GM12873 (cell line): ENCODE data around the gene SAMD15.

Source experiments
- TF ChIP-seq, protein P1 (sequence below): IDR thresholded peaks from 2 replicates; pipeline ENCODE4 v1.5.1; 2012; ENCODE audit warnings: low read depth, mild to moderate bottlenecking, moderate library complexity, low read length, control low read depth; ENCODE audit not compliant: insufficient read depth; ENCODE audit errors: missing control alignments

The SAMD15 gene

DNA sequence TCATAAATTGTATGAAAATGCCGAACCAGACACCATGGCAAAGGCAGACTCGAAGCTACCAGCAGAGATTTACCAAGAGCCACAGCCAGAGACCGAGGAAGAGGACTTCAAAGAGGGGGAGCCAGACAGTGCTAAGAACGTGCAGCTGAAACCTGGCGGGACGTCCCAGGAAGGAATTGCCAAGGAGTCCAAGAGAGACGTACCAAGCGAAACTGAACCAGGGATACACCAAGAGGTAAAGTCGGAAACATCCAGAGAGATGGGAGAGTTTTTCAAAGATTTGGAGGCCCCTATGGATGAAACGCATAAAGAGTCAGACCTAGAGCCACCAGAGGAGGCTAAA is 294 bp downstream of the SAMD15 start:
- TF ChIP-seq, protein P1, sequence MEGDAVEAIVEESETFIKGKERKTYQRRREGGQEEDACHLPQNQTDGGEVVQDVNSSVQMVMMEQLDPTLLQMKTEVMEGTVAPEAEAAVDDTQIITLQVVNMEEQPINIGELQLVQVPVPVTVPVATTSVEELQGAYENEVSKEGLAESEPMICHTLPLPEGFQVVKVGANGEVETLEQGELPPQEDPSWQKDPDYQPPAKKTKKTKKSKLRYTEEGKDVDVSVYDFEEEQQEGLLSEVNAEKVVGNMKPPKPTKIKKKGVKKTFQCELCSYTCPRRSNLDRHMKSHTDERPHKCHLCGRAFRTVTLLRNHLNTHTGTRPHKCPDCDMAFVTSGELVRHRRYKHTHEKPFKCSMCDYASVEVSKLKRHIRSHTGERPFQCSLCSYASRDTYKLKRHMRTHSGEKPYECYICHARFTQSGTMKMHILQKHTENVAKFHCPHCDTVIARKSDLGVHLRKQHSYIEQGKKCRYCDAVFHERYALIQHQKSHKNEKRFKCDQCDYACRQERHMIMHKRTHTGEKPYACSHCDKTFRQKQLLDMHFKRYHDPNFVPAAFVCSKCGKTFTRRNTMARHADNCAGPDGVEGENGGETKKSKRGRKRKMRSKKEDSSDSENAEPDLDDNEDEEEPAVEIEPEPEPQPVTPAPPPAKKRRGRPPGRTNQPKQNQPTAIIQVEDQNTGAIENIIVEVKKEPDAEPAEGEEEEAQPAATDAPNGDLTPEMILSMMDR: no peak

DNA sequence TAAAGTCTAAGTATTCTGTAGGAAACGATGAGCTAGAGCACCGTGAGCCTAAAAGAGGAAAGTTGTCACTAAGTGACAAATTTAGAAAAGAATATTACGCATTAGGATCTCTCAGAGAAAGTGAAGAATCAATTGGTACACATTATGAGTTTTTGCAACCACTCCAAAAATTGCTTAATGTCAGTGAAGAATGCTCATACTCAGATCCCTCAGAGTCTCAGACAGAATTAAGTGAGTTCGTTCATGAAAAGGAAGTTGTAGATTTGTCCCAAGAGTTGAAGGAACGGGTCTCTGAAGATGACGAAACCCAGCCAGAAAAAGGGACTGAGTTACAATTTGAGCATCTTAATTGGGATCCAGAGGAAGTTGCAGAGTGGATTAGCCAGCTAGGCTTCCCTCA is 1.5 kb downstream of the SAMD15 start:
- TF ChIP-seq, protein P1: no peak

DNA sequence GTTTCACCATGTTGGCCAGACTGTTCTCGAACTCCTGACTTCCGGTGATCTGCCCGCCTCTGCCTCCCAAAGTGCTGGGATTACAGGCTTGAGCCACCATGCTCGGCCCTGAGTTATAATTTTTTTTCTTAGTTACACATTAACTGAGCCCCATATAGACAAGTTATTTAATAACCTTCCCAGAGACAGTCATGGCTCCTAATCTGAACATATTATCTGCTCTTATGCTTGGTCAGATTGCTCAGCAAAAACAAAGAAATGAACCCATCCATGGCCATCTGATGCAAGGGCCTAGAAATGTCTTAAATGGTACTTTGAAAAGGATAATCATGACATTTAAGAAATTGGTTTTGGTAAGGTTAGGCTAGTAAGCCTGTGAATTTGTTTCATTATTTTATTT is 13.0 kb downstream of the SAMD15 start:
- TF ChIP-seq, protein P1: no peak

DNA sequence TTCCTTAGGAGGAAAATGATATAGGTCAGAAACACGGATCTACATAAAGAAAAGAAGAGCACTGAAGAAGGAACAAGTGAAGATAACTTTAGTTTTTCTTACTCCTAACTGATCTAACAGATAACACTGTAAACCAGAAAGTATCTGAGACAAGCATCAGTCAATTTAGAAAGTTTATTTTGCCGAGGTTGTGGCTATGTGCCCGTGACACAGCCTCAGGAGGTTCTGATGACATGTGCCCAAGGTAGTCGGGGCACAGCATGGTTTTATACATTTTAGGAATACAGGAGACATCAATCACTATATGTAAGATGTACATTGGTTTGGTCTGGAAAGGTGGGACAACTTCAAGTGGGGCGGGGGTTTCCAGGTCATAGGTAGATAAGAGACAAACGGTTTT is 23.0 kb downstream of the SAMD15 start:
- TF ChIP-seq, protein P1: no peak

DNA sequence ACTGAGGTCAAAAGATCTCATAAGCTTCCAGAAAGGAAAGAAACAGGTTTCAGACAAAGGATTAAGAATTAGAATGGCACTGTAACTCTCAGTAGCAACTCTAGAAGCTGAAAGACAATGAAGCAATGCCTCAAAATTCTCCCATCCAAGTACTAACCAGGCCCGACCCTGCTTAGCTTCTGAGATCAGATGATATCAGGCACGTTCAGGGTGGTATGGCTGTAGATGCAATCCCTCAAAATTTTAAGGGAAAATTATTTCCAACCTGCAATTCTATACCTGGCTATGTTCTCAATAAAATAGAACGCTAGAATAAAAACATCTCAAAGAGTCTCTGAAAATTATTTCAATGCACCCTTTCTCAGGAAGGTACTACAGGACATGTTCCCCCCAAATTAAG is 26.6 kb downstream of the SAMD15 start:
- TF ChIP-seq, protein P1: no peak

DNA sequence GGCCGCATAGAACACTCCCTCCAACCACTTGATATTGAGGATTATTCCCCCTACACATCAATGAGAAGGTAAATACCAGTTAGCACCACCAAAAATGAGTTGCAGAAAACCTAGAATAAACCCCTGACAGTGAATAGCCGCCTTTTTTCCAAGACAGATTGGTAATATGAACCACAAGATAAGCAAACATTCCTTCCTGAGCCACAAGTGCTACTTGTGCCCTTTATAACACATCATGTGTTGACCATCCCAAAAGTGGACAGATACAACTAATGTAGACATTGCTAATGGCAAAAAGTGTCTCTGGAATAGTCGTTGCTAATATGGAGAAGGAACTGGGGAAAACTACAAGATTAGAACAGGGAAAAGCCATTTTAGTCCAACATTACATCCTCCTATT is 28.9 kb downstream of the SAMD15 start:
- TF ChIP-seq, protein P1: no peak

DNA sequence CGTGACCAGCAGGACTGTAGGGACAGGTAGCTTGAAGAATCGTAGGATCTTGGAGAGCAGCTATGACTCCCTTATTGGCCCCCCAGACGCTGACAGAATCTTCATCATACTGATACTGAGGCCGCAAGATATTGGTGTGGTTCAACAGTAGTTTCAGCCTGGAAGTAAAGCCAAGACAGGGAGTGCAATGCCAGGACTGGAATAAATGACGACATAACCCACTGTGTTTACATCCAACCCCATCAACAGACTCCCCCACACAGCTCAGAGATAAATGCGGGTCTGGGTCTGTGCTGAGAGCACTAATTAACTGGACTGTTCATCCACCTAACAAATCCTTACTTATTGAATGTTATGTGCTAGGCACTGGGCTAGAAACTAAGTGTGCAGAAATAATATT is 29.5 kb downstream of the SAMD15 start:
- TF ChIP-seq, protein P1: no peak

DNA sequence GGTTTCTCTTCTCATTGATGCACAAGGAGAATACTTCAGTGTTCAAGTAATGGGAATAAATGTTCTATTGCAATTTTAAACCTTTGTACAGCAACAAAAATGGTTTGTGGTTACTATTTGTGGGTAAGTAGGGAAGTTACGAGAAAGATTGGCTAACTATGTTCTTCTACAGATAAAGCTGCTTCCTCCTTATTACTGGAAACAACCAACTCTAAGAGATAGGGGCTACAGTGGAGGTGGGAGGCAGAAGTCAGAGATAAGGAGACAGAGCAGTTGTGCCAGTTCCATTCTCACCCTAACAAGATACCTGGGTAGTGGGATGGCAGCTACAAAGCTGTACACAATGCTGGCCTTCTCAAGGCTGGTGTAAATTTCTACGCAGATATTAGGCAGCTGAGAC is 30.0 kb downstream of the SAMD15 start:
- TF ChIP-seq, protein P1: no peak
